ENCODE measurements around the gene SLC13A5. TPM values are rescaled to one million over a fixed set of nuclear protein-coding genes. Genes with fewer than 3 reads are reported as not detected.

The SLC13A5 gene
- total and polyA plus RNA-seq, 9 of the 15 experiments (the other 6 are each of a cell fraction or from before 2014, with no cell fraction given): 0.04 TPM; not detected in 8

GRCh38 chr17:6648181-6648580 is 65.0 kb downstream of the SLC13A5 start:
- POLR2A ChIA-PET: interaction anchor here (0.6 to 0.7 kb wide), 4 partner anchors 12 to 1195 kb away, joined by 3 to 4 read pairs (median 3); no protein-coding TSS in a partner anchor
- in situ Hi-C loops (cut with MboI): no loop called here
- no peaks in the 10 kb centered on the region; the same call in 1 of the 2 replicates for H4K20me1 ChIP-seq (replicated peaks; ENCODE audit: control insufficient read depth, insufficient read depth, low read length)

More at GRCh38 chr17:6648181-6648580, 65.0 kb downstream of the SLC13A5 start:
- ATAC-seq (no peak), DNase-seq (ENCODE audit: extremely low read depth in 1 of 4, low spot score in 3 of 4) (peak in 1 of 4 experiments; percentile 9), FAIRE-seq (no peak)
- intact Hi-C loops (cut with micrococcal nuclease): loop anchor here (10.0 kb wide), 2 partner anchors 193 to 1363 kb away; partner anchors contain the start of gene RABEP1
- Histone ChIP-seq H3K36me3 (ENCODE audit: control insufficient read depth, insufficient read depth, low read length) (peaks cover 58% of the 10 kb centered on the region), H3K27ac (ENCODE audit: extremely low read depth, low read depth, low read length) (no peak overlapping the region), H3K79me2 (ENCODE audit: control insufficient read depth, insufficient read depth, low read length) (peaks cover 50% of the 10 kb centered on the region), H3K4me1 (replicated peaks in 1 of 2; ENCODE audit: control insufficient read depth in 2 of 2, insufficient read depth in 2 of 2, low read length in 2 of 2) (peaks cover 9 to 16% of the 10 kb centered on the region in 2 experiments; a peak in 4 of 5 replicates), H3K9me1 (ENCODE audit: control insufficient read depth, insufficient read depth, low read length) (peaks cover 3% of the 10 kb centered on the region), H2AFZ (ENCODE audit: low read depth, low read length) (no peak overlapping the region), H3K27me3 (ENCODE audit: control insufficient read depth in 2 of 2, insufficient read depth in 2 of 2, low read length in 2 of 2) (no peaks in the 10 kb centered on the region), H3K4me3 (no peak overlapping the region), H3K9me3 (replicated peaks; ENCODE audit: control insufficient read depth, insufficient read depth, low read depth, low read length) (no peaks in the 10 kb centered on the region), H3K4me2 (ENCODE audit: insufficient read depth, low read length) (no peak overlapping the region), H3K9ac (ENCODE audit: insufficient read depth in 1 of 2, low read depth in 2 of 2, low read length in 2 of 2) (no peak overlapping the region)
- no TSS peak for BruUV-seq (replicated peaks)
- CTCF ChIA-PET (ENCODE audit: low intra/inter-chr PET ratio): no interaction called here
- TF ChIP-seq, protein P1, sequence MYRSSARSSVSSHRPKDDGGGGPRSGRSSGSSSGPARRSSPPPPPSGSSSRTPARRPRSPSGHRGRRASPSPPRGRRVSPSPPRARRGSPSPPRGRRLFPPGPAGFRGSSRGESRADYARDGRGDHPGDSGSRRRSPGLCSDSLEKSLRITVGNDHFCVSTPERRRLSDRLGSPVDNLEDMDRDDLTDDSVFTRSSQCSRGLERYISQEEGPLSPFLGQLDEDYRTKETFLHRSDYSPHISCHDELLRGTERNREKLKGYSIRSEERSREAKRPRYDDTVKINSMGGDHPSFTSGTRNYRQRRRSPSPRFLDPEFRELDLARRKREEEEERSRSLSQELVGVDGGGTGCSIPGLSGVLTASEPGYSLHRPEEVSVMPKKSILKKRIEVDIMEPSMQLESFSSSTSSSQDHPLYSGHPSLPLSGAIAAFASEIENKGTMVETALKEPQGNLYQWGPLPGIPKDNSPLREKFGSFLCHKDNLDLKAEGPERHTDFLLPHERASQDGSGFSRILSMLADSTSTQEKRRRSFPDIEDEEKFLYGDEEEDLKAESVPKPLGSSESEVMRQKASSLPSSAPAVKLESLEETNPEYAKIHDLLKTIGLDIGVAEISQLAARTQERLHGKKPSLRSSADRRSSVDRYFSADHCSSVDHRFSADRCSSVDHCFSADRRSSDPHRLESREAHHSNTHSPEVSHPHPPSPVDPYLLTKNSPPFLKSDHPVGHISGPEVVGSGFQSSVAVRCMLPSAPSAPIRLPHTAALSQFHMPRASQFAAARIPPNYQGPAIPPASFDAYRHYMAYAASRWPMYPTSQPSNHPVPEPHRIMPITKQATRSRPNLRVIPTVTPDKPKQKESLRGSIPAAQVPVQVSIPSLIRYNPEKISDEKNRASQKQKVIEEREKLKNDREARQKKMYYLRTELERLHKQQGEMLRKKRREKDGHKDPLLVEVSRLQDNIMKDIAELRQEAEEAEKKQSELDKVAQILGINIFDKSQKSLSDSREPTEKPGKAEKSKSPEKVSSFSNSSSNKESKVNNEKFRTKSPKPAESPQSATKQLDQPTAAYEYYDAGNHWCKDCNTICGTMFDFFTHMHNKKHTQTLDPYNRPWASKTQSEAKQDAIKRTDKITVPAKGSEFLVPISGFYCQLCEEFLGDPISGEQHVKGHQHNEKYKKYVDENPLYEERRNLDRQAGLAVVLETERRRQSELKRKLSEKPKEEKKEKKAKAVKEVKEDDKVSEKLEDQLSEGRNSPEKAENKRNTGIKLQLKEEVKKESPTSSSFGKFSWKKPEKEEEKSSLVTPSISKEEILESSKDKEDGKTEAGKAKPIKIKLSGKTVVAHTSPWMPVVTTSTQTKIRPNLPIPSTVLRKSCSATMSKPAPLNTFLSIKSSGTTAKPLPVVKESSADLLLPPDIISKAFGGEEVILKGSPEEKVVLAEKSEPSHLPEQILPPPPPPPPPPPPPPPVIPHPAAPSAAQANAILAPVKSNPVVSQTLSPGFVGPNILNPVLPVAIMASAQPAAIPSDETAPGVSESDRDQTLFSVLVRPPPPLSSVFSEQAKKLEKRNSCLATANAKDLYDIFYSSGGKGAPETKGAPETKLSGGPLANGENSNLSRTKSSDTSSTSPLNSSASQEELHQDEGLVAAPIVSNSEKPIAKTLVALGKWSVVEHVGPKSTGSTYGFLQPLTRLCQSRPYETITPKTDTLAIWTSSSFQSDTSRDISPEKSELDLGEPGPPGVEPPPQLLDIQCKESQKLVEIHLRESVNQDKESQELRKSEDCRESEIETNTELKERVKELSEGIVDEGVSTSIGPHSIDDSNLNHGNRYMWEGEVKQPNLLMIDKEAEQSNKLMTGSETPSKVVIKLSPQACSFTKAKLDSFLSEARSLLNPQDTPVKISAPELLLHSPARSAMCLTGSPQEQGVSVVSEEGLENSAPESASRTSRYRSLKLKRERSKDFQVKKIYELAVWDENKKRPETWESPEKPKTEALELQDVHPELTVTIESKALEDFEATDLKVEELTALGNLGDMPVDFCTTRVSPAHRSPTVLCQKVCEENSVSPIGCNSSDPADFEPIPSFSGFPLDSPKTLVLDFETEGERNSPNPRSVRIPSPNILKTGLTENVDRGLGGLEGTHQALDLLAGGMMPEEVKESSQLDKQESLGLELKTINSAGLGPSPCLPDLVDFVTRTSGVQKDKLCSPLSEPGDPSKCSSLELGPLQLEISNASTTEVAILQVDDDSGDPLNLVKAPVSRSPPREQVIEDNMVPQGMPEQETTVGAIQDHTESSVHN (IDR thresholded peaks at IDR 0.05; ENCODE audit: borderline replicate concordance in 1 of 2, low read depth in 1 of 2): no peak
- TF ChIP-seq HDAC3 (IDR thresholded peaks at IDR 0.05; ENCODE audit: borderline replicate concordance, partially characterized antibody) (no peak), TEAD2 (tag; IDR thresholded peaks at IDR 0.05) (no peak), CREM (IDR thresholded peaks at IDR 0.05; ENCODE audit: low read depth) (no peak), TAF15 (IDR thresholded peaks at IDR 0.05; ENCODE audit: low read depth, low read length) (no peak), ZBTB8A (IDR thresholded peaks at IDR 0.05; ENCODE audit: partially characterized antibody) (no peak), RAD21 (CRISPR knock-in tag; conservative IDR thresholded peaks at IDR 0.05 in 1 of 2, IDR thresholded peaks at IDR 0.05 in 1 of 2) (peak in 1 of 2 experiments; percentile 22; a peak in 1 of 4 replicates), RHOXF2B (CRISPR knock-in tag; conservative IDR thresholded peaks at IDR 0.05) (no peak), CTCF (IDR thresholded peaks at IDR 0.05 in 2 of 3, conservative IDR thresholded peaks at IDR 0.05 in 1 of 3; ENCODE audit: insufficient read depth in 2 of 3, low read depth in 1 of 3, low read length in 3 of 3) (peak in 2 of 3 experiments; percentile 40 to 60; a peak in 4 of 6 replicates)
